CD4-positive, alpha-beta T cell treated with Interleukin-6 at 100 ng/mL for 8 hours (primary cell): ENCODE measurements around the gene NSRP1.
"Not testable (repeated sequence)": the region's sequence is repeated elsewhere in the genome, so short reads cannot be mapped to it uniquely, and the experiment has no call there.

Source experiments
- DNase-seq: peaks from one replicate; pipeline ENCODE4 v3.0.0-alpha.2; 2020; ENCODE audit warnings: mixed read lengths, low spot score

The NSRP1 gene

GRCh38 chr17:30187573-30187972 lies 71.0 kb downstream of the NSRP1 start:
- no peak for DNase-seq

DNA sequence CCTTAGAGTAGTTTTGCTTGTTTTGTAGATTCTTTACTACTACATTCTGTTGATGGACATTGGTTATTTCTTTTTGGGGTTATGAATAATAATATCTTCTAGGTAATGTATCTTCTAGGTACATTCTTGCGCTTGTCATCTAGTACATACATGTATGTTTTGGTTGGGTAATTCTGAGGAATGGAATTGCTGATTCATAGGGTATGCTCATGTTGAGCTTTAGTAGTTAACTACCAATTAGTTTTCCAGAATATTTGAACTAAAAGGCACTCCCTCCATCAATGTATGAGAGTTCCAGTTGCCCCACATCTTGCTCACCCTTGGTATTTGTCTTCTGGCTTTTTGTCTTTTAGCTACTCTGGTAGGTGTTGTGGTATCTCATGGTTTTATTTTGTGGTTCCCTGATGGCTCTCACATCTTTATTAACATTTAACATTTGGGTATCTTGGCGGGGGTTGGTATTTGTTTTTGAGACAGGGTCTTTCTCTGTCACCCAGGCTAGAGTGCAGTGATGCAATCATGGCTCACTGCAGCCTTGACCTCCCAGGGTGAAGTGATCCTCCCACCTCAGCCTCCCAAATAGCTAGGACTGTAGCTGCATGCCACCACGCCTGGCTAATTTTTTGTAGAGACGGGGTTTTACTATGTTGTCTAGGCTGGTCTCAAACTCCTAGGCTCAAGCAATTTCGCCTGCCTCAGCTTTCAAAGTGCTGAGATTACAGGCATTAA lies 71.8 kb downstream of the NSRP1 start:
- no peak for DNase-seq

DNA sequence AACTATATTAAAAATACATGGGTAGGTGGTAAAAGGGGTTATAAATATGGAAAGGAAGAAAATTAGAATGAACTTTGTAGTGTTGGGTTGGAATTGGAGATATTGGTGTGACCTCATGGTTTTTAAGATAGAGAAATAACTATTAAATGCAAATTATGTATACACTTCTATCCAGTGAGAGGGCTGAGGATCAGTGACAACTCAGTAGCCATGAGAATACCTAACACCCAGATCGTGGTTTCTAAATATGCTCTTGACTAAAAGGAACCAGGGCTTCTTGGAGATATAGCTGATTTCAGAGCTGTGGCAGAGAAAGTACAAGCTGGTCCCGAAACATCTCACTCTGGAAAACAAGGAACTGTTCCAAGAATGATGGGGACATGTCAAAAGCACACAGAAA lies 74.5 kb downstream of the NSRP1 start:
- no peak for DNase-seq

- DNase-seq = no peak
Observed at GRCh38 chr17:30196504-30196903, 79.9 kb downstream of the NSRP1 start.

- no peak for DNase-seq
Observed at GRCh38 chr17:30197416-30197815, 80.8 kb downstream of the NSRP1 start.

- no peak for DNase-seq
Observed at GRCh38 chr17:30199600-30199999, 83.0 kb downstream of the NSRP1 start.

GRCh38 chr17:30200106-30200505 lies 83.5 kb downstream of the NSRP1 start:
- no peak for DNase-seq

DNA sequence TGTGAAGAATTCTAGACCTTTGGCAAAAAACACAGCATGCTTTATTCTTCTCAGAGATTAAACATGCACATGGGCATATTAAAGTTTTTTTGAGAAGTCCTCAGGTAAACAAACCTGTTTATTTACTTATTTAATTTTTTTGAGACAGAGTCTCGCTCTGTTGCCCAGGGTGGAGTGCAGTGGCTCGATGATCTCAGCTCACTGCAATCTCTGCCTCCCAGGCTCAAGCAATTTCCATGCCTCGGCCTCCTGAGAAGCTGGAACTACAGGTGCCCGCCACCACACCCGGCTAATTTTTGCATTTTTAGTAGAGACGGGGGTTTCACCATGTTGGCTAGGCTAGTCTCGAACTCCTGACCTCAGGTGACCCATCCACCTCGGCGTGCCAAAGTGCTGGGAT lies 84.0 kb downstream of the NSRP1 start:
- DNase-seq = not testable (repeated sequence)

DNA sequence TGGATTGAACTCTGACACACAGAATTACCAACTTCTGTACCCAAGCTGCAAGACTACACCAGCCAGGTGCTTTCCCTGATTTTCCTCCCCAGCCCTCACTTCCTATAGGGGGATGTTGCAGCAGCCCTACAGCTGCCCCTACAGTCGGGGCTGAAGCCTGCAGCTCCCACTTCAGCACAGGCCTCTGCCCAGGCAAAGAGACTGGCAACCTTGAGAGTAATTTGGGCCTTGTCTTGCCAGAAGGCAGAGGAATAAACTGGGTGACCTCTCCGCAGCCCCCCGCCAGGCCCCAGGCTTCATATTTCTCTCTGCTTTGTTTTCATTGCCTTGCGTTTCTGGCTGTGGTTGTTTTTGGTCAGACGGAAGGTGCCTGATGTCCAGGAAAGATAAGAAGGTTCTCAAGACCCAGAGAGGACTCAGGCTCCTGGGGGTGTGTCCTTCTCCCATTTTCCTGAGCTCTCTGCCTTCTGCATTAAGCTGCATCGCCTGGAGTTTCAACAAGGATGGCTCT lies 86.9 kb downstream of the NSRP1 start:
- no peak for DNase-seq

- DNase-seq = no peak
Observed at GRCh38 chr17:30207655-30208054, 91.0 kb downstream of the NSRP1 start.

- DNase-seq = no peak
Observed at GRCh38 chr17:30208214-30208613, 91.6 kb downstream of the NSRP1 start.

GRCh38 chr17:30209930-30210329 lies 93.3 kb downstream of the NSRP1 start:
- DNase-seq = no peak

- DNase-seq = no peak
Observed at GRCh38 chr17:30210366-30210765, 93.8 kb downstream of the NSRP1 start.

DNA sequence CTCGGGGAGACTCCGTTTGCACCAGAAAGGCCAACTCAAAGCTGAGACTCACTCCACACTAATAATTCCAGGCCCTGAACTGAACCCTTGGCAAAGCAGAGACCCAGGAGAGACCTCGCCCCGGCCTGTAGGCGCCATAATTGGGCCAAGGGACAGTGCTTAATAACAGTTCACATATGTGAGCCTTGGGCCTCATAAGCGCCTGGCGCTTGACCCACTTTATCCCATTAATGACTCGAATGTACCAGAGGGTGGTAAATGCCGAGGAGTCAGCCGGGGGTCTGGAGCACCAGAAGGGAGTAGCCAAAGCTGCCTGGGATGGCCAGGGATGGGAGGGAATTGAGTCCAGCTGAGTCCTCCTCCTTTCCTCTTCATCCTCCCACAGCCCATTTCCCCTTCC lies 94.3 kb downstream of the NSRP1 start:
- DNase-seq = no peak

DNA sequence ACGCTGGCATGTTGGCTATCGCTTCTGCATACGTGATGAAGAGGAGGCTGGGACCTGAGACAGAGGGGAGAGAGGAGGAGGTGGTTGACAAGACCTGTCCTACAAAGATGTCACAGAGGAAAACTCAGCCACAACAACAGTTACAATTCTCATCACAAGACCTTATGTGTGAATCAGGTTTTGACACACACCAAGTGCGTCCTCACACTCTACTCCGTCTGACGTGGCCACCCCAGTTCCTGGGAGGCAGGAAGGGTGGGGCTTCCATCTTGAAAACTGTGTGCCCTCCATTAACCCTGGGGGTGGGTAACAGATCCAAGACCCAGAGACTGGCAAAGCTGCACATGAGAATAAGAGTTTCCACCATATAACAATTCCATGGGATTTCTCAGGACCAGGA lies 94.8 kb downstream of the NSRP1 start:
- DNase-seq = no peak

GRCh38 chr17:30212750-30213149 lies 96.1 kb downstream of the NSRP1 start:
- DNase-seq = no peak

DNA sequence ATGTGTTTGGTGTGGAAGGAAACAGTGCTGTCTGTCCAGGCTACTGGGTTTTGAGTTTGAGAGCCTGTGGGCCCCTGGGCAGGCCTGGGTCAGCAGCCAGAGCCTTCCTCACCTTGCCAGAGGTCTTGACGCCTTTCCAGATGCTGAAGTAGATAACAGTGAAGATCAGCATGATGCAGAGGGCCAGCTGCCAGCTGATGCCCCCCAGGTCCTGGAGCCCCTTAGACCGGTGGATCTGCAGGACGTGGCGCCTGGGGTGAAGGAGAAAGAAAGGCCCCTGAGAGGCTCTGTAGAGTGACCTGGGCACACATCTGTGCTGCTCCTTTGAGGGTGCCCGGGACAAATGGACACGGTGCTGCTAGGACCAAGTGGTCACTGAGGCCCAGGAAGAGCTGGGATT lies 100.4 kb downstream of the NSRP1 start:
- DNase-seq = no peak

DNA sequence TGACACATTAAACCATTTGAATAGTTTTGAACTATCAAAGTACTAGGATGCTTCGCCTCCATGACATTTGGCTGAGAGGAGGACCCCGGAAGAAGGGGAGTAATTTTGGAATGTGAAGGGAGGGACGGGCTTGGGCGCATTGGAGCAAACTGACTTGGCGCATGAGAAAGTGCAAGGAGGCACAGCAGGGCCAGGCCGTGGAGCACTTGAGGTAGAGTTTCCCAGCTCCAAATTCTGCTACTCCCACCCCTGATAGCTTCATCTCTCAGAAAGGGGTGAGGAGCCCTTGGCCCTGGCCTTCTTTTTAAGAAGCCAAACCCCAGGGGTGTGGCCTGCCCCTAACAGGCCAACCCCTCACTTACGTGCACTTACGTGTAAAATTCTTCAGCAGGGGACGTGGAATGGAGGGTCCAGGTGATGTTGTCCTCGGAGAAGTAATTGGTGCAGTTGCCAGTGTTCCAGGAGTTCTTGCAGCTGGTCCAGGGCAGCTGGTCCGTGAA lies 101.2 kb downstream of the NSRP1 start:
- DNase-seq = no peak

DNA sequence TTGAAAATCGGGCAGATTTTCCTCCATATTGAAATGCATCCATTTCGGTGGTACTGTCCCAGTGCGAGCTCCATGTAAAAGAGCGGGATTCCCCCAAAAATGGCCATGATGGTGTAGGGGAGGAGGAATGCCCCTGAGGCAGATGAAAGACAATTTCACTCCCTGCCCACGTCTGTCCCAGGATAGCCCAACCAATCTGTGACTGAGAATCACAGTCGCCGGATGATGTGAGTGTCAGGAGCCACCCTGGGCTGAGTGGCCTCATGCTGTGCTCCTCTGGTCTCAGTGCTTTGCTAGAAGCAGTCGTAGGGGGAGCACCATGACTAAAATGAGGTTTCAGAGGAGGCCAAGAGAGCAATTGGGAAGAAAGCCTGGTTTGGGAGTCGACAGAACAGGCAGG lies 102.2 kb downstream of the NSRP1 start:
- DNase-seq = no peak

GRCh38 chr17:30219315-30219714 lies 102.7 kb downstream of the NSRP1 start:
- no peak for DNase-seq

DNA sequence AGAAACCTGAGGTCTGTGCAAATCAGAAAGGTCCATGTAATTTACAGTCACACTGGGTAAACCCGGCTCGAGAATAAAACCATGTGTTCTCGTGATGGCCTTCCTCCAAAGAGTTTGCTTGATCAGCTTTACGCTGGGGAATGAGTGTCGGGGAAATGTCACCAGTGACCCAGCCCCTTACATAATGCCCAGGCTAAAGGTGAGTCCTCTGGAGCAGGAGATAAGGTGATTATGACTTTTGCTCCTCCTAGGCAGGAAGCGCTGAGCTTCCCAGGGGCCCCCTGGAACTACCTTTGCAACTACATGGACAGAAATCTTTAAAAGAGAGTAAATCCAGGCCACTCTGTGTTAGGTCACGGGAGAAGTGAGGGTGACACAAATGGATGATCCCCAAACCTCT lies 103.2 kb downstream of the NSRP1 start:
- DNase-seq = no peak

DNA sequence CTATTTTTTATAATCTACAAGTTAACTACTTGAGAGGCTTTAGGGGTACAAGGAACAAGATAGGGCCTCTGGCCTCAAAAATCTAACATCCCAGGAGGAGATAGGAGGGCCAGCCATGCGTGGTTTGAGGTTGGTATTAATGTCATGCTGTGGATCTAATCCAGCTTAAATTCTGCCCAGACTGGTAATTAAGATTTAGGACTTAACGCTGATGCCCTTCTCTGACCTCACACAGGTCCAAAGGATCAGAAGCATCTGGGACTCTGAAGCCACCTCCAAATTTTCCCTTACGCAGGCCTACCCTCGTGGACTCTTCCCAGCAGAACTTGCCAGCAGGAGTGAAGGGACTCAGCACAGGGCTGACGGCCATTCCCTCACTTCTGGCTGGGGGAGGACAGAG lies 103.8 kb downstream of the NSRP1 start:
- no peak for DNase-seq

DNA sequence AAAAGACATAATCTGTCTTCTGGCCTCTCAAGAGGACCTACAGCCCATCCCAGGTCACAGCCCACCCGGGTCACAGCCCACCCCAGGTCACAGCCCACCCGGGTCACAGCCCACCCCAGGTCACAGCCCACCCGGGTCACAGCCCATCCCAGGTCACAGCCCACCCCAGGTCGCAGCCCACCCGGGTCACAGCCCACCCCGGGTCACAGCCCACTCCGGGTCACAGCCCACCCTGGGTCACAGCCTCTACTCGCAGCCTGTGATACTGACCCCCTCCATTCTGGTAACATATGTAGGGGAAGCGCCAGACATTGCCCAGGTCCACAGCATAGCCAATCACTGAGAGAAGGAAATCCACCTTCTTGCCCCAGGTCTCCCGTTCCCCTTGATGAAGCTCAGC lies 104.7 kb downstream of the NSRP1 start:
- DNase-seq = no peak

DNA sequence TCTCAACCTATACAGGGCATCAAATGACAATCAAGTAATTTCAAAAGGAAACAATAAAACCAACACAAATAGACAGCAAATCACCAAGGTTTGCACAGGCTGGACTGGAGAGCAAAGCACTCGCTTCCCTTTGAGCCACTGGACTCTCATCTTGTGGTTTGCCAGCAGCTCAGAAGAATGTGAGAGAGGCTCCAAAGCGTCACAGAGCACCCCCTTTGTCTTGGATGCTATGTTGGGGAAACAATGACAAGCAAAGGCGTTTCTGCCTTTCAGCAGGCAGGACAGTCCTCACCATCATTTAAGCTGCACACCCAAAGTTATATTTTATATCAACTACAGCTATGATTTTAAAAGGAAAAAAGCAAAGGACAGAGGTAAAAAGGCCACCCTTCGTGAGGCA lies 105.6 kb downstream of the NSRP1 start:
- DNase-seq = no peak
